Vagina (tissue), 2 donors: ENCODE results near the gene EFCAB6. TPM values are rescaled to one million over a fixed set of nuclear protein-coding genes. Genes with fewer than 3 reads are reported as not detected.

Source experiments
- DNase-seq, 2 donors: peaks; one replicate each; pipeline ENCODE4 v3.0.0-alpha.2; 2017; ENCODE audit errors: extremely low spot score in 2 of 2
- H3K27ac ChIP-seq: fragments of 200-600 bp; sonication (generic); one replicate; pipeline ENCODE4 v1.5.1; 2019
- H3K27me3 ChIP-seq: fragments of 200-600 bp; sonication (generic); one replicate; pipeline ENCODE4 v1.5.1; 2019
- H3K36me3 ChIP-seq, 2 donors: fragments of 200-600 bp; sonication (generic); one replicate each; pipeline ENCODE4 v1.5.1; 2017 to 2019
- H3K4me1 ChIP-seq: fragments of 200-600 bp; sonication (generic); one replicate; pipeline ENCODE4 v1.5.1; 2019
- H3K4me3 ChIP-seq, 2 donors: fragments of 200-600 bp; sonication (generic); 1 replicate in 1 of 2; 2 replicates in 1 of 2; pipeline ENCODE4 v1.5.1; 2016 to 2019
- H3K9me3 ChIP-seq: fragments of 200-600 bp; sonication (generic); one replicate; pipeline ENCODE4 v1.5.1; 2019
- CTCF ChIP-seq, 3 experiments: fragments of 450-650 bp in 2 of 3; fragments of 200-600 bp in 1 of 3; sonication (generic) in 1 of 3; IDR thresholded peaks; one replicate each; pipeline ENCODE4 v1.5.1; 2017 to 2019; ENCODE audit warnings: antibody characterized with exemption in 3 of 3, mild to moderate bottlenecking in 2 of 3, moderate library complexity in 2 of 3
- POLR2A ChIP-seq, 2 donors: fragments of 450-650 bp; IDR thresholded peaks; one replicate each; pipeline ENCODE4 v1.6.1; 2017; ENCODE audit warnings: antibody characterized with exemption in 2 of 2, mild to moderate bottlenecking in 2 of 2, moderate library complexity in 2 of 2
- POLR2AphosphoS5 ChIP-seq, 2 donors: sonication (generic); formaldehyde crosslinking; IDR thresholded peaks; one replicate each; pipeline ENCODE4 v1.9.0; 2017; ENCODE audit warnings: antibody characterized with exemption in 2 of 2, mild to moderate bottlenecking in 2 of 2, low read depth in 1 of 2; ENCODE audit not compliant: insufficient read depth in 1 of 2
- intact Hi-C: fragments of 100-400 bp; cut with DNase I; formaldehyde crosslinking; loops from one replicate; pipeline ENCODE4 v1.15.1; 2023
- total RNA-seq: library from RNA; depleted of rRNA; stranded (reverse); fragments of >200 nt; gene quantifications from one replicate; pipeline ENCODE4 v1.2.3, GENCODE V29; 2016

The EFCAB6 gene
- total RNA-seq, 1 donor from 2014 or later = 1.7 TPM

GRCh38 chr22:43739851-43740379 is 72.2 kb downstream of the EFCAB6 start:
- TF ChIP-seq POLR2A (IDR thresholded peaks at IDR 0.05) (no peak), POLR2AphosphoS5 (IDR thresholded peaks at IDR 0.05; ENCODE audit: insufficient read depth in 1 of 2, low read depth in 1 of 2) (no peak)
- H3K9me3 ChIP-seq = no peaks in the 10 kb centered on the region
- peak in 1 of 2 donors; percentile 49 for DNase-seq
- no peak overlapping the region for H3K4me3 ChIP-seq
- H3K27ac ChIP-seq = no peak overlapping the region
- intact Hi-C loops = no loop called here
- H3K4me1 ChIP-seq = peaks cover 10% of the 10 kb centered on the region
- no peaks in the 10 kb centered on the region for H3K36me3 ChIP-seq
- H3K27me3 ChIP-seq = no peaks in the 10 kb centered on the region

GRCh38 chr22:43737150-43737828 is 74.8 kb downstream of the EFCAB6 start:
- Histone ChIP-seq H3K4me1 (peaks cover 13% of the 10 kb centered on the region), H3K36me3 (no peaks in the 10 kb centered on the region), H3K4me3 (no peak overlapping the region), H3K9me3 (no peaks in the 10 kb centered on the region), H3K27me3 (no peaks in the 10 kb centered on the region), H3K27ac (no peak overlapping the region)
- DNase-seq = peak in 1 of 2 donors; percentile 40
- no peak for TF ChIP-seq POLR2AphosphoS5 (IDR thresholded peaks at IDR 0.05; ENCODE audit: insufficient read depth in 1 of 2, low read depth in 1 of 2)
- TF ChIP-seq POLR2A (IDR thresholded peaks at IDR 0.05) = no peak
- no peak for TF ChIP-seq CTCF (IDR thresholded peaks at IDR 0.05)
- intact Hi-C loops = no loop called here

- no peaks in the 10 kb centered on the region for H3K27me3 ChIP-seq
- no peaks in the 10 kb centered on the region for H3K9me3 ChIP-seq
- H3K36me3 ChIP-seq = no peaks in the 10 kb centered on the region
- no peak for TF ChIP-seq POLR2A (IDR thresholded peaks at IDR 0.05)
- no peak for TF ChIP-seq POLR2AphosphoS5 (IDR thresholded peaks at IDR 0.05; ENCODE audit: insufficient read depth in 1 of 2, low read depth in 1 of 2)
- no peak for TF ChIP-seq CTCF (IDR thresholded peaks at IDR 0.05)
- intact Hi-C loops = no loop called here
- no peak for DNase-seq
- H3K4me3 ChIP-seq = no peak overlapping the region
- no peak overlapping the region for H3K27ac ChIP-seq
- H3K4me1 ChIP-seq = peaks cover 13% of the 10 kb centered on the region
These were observed 75.5 kb downstream of the EFCAB6 start for GRCh38 chr22:43736651-43737050.

- peaks cover 13% of the 10 kb centered on the region for H3K4me1 ChIP-seq
- H3K4me3 ChIP-seq = no peak overlapping the region
- no peaks in the 10 kb centered on the region for H3K9me3 ChIP-seq
- intact Hi-C loops = no loop called here
- no peak overlapping the region for H3K27ac ChIP-seq
- DNase-seq = no peak
- H3K36me3 ChIP-seq = no peaks in the 10 kb centered on the region
- H3K27me3 ChIP-seq = no peaks in the 10 kb centered on the region
- TF ChIP-seq POLR2A (IDR thresholded peaks at IDR 0.05) = no peak
- no peak for TF ChIP-seq CTCF (IDR thresholded peaks at IDR 0.05)
These were observed 77.5 kb downstream of the EFCAB6 start for GRCh38 chr22:43734370-43735150.

- no peaks in the 10 kb centered on the region for H3K36me3 ChIP-seq
- TF ChIP-seq POLR2A (IDR thresholded peaks at IDR 0.05) (no peak), CTCF (IDR thresholded peaks at IDR 0.05) (no peak), POLR2AphosphoS5 (IDR thresholded peaks at IDR 0.05; ENCODE audit: insufficient read depth in 1 of 2, low read depth in 1 of 2) (no peak)
- no peaks in the 10 kb centered on the region for H3K9me3 ChIP-seq
- H3K27ac ChIP-seq = no peak overlapping the region
- no peaks in the 10 kb centered on the region for H3K27me3 ChIP-seq
- H3K4me1 ChIP-seq = peaks cover 13% of the 10 kb centered on the region
- H3K4me3 ChIP-seq = no peak overlapping the region
- no peak for DNase-seq
- intact Hi-C loops = no loop called here
These were observed 79.0 kb downstream of the EFCAB6 start for GRCh38 chr22:43733138-43733537.
